ENCODE results near the gene DOCK1.

DOCK1 gene

GRCh38 chr10:127186813-127187212 is 281.6 kb downstream of the DOCK1 start:
- DNase-seq = no peak

- DNase-seq = no peak
These were observed 284.0 kb downstream of the DOCK1 start for GRCh38 chr10:127189226-127189625.

GRCh38 chr10:127190427-127190826 is 285.2 kb downstream of the DOCK1 start:
- DNase-seq = no peak

- no peak for DNase-seq
These were observed 287.9 kb downstream of the DOCK1 start for GRCh38 chr10:127193125-127193524.

GRCh38 chr10:127194111-127194510 is 288.9 kb downstream of the DOCK1 start:
- DNase-seq = no peak

GRCh38 chr10:127194599-127194998 is 289.4 kb downstream of the DOCK1 start:
- DNase-seq = no peak

- no peak for DNase-seq
These were observed 289.8 kb downstream of the DOCK1 start for GRCh38 chr10:127195041-127195506.

- no peak for DNase-seq
These were observed 290.5 kb downstream of the DOCK1 start for GRCh38 chr10:127195571-127196281.

GRCh38 chr10:127196282-127197153 is 291.3 kb downstream of the DOCK1 start, which contains the start of gene INSYN2A:
Gene INSYN2A (minus strand): TSS chr10:127196591. CDS start chr10:127176395, 20,196 bp downstream.
- peak; percentile 49 to 51 for DNase-seq

GRCh38 chr10:127197154-127197432 is 291.9 kb downstream of the DOCK1 start:
- no peak for DNase-seq

- DNase-seq = no peak
These were observed 293.1 kb downstream of the DOCK1 start for GRCh38 chr10:127198307-127198706.

GRCh38 chr10:127198721-127199120 is 293.5 kb downstream of the DOCK1 start:
- no peak for DNase-seq

- no peak for DNase-seq
These were observed 295.4 kb downstream of the DOCK1 start for GRCh38 chr10:127200646-127201045.

GRCh38 chr10:127203067-127203466 is 297.8 kb downstream of the DOCK1 start:
- no peak for DNase-seq

- no peak for DNase-seq
These were observed 301.9 kb downstream of the DOCK1 start for GRCh38 chr10:127207081-127207480.

GRCh38 chr10:127210936-127211466 is 305.8 kb downstream of the DOCK1 start:
- no peak for DNase-seq

- no peak for DNase-seq
These were observed 310.6 kb downstream of the DOCK1 start for GRCh38 chr10:127215866-127216265.

- DNase-seq = no peak
These were observed 311.0 kb downstream of the DOCK1 start for GRCh38 chr10:127216274-127216673.

- DNase-seq = no peak
These were observed 311.6 kb downstream of the DOCK1 start for GRCh38 chr10:127216786-127217185.

GRCh38 chr10:127218658-127219057 is 313.4 kb downstream of the DOCK1 start:
- no peak for DNase-seq

GRCh38 chr10:127221281-127221680 is 316.1 kb downstream of the DOCK1 start:
- no peak for DNase-seq

- DNase-seq = no peak
These were observed 321.8 kb downstream of the DOCK1 start for GRCh38 chr10:127227027-127227426.

GRCh38 chr10:127227663-127228062 is 322.4 kb downstream of the DOCK1 start:
- DNase-seq = no peak
